NCI-H2081 treated with DMSO at 0.1 percent for 48 hours (cell line): Measurements from ENCODE around the gene RIBC1.
"Not testable (repeated sequence)": the region's sequence is repeated elsewhere in the genome, so short reads cannot be mapped to it uniquely, and the experiment has no call there.

Source experiments
- DNase-seq: peaks from one replicate; lab custom pipeline; 2025; lab: John Stamatoyannopoulos, UW

Gene RIBC1

DNA sequence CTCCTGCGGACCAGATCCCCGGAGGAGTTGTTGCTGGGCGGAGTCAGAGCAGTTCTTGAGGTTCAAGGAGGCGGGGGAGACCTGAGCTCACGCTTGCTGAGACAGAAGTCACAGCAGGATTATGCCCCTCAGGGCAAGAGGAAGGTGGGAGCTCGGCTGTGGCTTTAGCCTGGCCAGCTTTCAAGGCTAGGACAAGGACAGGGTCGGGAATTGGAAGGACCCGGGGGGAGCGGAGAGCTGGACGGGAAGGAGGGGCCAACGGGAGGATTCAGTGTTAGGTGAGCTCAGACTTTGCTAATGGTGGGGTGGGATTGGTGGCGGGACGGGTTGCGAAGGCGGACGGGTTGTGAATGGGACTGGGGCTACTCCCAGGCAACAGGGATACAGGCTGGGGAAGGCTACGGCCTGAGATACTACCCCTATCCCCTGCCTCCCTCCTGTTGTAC, at the start of gene RIBC1:
Gene RIBC1, plus strand, starts transcription at position 13 of the 446 bp plus-strand sequence. CDS start 3,404 bp downstream, outside the sequence.
- DNase-seq: no peak

DNA sequence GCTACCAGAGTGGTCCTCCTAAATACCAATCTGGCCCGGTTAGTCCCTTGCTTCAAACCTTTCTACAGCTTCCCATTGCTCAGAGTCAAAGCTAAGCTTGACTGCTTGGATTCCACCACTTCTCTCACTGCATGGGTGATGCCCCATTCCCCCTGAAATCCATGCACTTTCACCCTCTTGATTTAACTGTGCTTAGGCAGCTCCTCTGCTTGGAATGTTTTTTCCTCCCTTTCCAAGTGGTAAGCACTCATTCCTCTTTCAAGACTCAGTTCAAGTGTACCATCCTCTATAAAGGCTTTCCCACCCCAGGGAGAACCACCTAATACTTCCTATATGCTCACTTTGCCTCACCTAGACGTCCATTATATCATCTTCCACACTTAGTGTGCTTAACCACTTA, 49.4 kb upstream of the RIBC1 start:
- DNase-seq: no peak

DNA sequence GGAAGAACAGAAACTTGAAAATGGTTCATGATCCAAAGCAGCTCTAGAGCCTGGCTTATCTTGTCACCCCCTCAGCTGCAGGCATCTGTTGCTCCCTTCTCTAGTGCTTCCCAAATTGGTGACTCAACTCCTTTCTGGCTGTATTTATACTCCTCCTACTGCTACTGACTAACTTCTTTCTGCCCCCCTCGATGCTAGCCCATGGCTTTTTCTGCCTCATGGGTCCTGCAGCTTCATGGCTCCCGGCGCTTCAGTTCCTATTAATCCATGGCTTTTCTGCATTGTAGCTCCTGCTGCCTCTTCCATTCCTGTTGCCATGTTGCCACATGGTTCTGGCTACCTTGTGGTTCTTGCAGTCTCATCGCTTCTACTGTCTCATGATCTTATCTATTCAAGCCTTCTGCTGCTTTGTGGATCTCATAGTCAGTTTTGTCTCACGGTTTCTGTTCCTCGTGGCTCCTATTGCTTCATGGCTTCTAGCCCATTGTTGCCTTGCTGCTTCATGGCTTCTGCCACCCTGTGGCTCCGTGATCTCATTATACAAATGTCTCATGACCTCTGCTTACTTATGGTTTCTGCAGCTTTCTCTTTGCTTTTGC, 48.4 kb upstream of the RIBC1 start:
- no peak for DNase-seq

DNA sequence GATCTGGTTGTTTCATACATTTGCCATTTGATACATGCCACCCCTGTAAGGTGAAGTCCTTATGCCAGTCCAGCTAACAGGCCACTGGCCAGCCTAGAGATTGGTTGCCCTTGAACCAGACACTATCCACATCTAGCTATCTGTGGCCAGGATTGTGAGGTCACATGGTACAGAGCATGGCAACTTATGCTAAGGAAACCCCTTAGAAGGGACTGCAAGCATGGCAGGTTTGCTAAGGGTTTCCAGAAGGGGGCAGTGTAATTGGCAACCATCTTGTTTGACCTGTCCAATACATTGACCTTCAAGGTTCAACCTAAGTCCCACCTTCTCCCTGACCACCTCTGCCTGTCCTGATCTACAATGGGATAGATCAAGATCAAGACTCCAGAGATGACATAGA, 47.8 kb upstream of the RIBC1 start:
- no peak for DNase-seq

DNA sequence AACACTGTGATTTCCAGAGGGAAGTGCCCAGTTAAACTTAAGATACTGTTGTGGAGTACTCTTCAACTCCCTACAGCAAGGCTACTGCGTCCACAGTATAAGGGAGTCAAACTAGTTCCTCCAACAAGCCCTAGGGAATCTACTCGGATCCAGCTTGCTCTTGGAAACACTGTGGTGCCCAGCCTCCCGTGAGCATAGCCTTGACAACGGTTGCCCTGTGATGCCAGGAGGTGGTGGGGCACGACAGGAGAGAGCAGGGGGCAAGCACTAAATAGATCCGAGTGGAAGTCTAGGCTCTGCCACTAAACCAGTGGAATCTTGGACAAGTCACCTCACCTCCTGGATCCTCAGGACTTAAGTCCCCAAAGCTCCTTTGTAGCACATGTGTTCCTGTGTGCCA, 45.8 kb upstream of the RIBC1 start:
- DNase-seq: no peak

DNA sequence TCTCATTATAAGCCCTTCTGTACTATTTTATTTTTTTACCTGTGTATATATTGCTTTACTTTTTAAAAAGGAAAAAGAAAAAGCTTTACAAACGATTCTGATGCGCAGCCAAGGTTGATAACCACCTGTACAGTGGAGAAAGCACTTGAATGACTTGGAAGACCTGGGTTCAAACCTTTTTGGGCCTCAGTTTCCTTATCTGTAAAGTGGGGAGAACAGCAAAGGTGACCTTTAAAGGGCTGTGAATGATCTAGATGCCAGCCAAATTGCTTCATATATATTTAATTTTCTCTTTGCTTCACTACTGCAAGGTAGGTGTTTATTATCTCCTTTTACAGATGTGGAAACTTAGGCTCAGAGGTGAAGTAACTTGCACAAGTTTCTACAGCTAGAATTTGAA, 45.2 kb upstream of the RIBC1 start:
- DNase-seq: no peak

DNA sequence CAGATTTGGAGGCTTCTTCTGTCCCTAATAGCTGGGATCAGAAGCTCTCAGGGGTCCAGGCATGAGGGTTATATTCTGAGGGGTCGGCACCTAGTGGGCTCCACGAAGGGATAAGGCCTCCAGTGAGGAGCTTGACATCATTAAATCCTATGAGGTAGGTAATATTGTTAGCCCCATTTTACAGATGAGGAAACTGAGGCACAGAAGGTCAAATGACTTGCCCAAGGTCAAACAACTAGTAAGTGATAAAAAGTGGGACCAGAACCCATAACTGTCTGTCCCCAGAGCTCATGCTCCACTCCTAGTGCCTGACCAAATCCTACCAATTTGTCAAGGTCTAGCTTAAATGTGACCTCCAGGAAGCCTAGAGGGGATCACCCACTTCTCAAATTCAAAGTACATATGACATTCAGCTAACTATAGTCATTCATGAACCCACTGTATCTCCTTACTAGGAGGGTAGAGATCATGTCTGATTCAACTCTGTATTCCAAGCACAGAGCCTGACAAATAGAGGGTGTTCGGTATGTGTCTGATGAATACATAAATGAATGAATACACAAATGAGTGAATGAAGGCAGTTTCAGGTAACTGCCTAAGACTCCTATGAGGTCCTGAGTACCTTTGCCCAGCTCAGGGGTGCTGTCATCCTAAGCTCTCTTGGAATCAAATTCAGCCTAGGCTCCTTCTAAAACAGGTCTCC, 43.5 kb upstream of the RIBC1 start:
- no peak for DNase-seq

DNA sequence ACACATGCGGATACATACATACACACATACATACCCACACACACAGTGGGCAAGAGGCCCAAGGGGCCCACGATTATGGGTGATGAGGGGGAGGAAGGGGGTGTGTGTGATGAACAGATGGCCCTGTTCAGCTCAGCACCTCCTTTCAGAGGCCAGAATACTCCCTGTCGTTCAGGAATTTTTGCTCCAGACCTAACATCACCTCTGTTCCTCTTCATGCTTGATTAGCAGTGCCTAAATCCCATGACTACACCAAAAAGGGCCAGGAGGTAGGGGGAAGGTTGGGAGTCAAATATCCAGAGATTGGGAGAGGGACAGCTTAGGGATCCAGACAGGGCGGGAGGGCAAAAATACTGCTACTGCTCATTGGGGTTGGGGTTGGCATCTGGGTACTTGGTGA, 42.9 kb upstream of the RIBC1 start:
- no peak for DNase-seq

DNA sequence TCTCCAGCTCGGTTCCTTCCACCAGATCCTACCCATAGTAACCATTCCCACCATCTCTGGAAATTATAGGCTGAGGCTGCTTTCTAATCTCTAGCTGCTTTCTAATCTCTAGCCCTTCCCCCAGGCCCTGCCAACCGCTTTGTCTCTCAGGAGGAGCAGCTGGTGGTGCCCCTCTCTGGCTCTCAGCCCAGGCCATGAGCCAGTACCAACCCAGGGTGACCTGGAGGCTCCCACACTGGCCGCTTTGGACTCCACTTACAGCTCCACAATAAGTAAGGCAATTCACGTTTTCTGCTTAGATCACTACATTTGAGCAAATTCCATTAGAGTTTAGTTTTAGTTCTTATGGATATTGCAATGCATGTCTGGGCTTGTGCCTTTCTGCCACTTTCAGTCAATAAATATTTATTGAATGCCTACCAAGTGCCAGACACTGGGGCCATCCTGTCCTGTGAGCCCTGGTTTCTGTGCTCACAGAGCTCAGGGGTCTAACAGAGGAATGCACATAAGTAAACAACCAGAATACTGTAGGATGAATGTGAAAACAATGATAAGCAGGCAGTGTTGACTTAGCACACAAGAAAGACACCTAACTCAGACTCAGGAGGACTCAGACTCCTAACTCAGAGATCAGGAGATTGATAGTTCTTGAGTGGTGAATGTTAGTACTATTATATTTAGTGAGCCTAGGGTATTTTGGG, 39.1 kb upstream of the RIBC1 start:
- DNase-seq: no peak

DNA sequence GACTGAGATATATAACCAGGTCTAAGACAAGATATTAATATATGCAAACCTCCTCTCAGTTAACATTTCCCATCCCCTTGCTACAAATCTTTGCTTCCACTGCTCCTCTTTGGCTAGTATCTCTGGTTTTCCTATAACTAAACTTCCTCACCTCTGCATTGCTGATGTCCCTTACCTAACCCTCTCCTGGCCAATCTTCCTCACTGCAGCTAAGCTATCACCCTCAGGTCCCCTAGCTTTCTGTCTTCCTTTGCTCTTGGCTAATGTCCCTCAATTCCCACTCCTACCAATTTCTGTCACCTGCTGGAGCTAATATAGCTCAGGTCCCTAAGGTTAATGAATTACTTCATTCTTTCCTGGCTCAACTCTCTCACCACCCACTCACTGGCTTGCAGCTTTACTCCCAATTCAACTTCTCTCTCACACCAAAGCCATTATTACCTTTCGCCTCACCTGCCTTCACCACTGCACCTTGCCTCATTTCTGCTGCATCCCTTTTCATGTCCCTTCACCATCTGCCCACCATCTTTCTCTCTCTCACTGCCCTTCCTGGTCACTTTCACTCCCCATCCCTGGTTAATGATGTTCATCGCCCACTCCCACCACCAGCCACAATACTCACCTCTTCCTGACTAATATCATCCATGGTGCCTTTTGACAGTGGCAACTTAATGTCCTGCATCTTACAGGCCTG, 26.9 kb upstream of the RIBC1 start:
- DNase-seq: no peak

DNA sequence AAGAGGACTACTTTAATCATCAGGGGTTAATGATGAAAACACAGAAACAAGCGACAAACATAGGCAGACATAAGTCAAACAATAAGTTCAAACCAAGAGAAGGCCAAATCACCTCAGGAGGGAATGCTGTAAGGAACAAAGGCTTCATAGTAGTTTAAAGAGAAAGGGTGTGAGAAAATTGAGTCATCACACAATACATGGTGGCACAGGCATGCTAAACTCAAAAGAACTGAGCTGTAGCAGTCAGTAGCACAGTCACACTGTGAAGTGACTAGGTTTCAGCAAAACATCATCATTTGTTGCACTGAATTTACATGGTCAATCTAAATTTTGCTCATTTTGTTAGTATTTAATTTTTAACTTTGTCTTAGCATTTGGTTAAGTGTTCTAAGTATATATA, 24.5 kb upstream of the RIBC1 start:
- DNase-seq: no peak

DNA sequence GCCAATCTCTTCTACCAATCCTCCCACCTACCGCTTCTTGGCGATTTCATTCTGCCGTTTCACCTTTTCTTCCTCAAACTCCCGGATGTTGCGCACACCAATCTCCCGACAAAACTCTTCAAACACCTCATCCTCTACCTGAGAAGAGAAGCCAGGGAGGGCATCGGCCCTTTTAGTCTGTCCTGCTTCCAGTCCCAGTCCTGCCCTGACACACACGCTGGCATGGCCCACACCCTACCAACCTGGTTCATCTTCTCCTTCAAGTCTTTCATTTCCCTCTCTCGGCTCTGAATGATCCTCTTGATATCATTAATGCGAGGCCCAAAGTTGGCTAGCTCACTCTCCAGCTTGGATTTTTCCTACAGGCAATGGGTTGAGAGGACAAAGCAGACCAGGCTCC, 19.1 kb upstream of the RIBC1 start:
- no peak for DNase-seq

DNA sequence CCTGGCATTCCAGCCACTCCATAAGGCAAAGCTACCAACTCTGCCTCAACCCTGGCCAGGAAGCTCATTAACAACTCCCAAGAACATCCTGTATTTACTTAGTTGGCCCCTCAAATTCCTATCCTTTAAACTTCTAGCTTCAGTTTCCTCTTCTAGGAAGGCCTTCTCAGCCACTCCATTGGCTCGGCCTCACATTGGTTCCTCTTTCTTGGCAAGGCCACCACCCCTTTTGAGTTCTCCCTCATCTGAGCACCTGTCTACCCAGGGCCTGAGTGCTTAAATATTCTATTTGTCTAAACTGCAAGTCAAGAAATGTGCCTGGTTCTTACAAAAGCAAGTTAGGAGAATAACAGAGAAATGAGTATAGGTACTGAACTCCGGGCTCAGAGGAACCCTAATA, 10.2 kb upstream of the RIBC1 start:
- DNase-seq: no peak

DNA sequence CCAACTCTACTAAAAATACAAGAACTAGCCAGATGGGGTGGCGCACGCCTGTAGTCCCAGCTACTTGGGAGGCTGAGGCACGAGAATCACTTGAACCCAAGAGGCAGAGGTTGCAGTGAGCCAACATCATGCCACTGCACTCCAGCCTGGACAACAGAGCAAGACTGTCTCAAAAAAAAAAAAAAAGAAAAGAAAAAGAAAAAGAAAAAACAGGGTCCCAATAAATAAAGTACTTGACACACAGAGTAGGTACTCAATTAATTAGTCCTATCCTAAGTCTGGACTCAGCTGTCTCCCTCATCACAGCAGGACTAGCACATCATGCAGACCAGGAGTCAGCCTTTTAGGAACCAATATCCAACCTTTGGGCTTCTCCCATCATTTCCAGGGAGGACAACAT, 2.3 kb upstream of the RIBC1 start:
- not testable (repeated sequence) for DNase-seq

DNA sequence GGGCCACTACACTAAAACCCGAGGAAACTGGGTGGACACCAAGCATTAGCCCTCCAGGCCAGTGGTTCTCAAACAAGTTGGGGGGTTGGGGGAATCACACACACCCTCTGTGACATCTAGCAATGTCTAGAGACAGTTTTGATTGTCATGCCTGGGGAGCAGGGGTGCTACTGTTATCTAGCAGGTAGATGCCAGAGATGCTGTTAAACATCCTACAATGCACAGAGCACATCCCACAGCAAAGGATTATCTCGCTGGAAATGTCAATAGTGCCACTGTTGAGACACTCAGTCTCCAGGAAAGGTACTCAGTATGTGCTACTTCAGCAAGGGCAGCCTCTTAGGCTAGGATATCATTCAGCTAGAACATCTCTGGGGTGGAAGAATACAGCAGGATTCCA, 1.5 kb upstream of the RIBC1 start:
- DNase-seq: no peak

DNA sequence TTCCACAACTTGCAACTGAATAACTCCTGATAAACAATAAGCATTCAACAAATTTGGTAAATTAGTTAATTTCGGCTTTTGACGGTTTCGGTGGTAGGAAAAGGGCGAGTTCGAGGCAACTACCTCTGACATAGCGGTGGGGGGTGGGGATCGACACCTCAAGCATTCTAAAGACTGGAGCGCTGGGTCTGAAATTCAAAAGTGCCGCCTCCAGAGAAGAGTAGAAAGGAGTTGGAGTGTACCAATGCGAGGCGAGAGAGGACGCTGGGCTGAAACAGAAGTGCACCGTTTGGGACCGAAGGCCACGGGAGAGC, 944 bp upstream of the RIBC1 start:
- no peak for DNase-seq

DNA sequence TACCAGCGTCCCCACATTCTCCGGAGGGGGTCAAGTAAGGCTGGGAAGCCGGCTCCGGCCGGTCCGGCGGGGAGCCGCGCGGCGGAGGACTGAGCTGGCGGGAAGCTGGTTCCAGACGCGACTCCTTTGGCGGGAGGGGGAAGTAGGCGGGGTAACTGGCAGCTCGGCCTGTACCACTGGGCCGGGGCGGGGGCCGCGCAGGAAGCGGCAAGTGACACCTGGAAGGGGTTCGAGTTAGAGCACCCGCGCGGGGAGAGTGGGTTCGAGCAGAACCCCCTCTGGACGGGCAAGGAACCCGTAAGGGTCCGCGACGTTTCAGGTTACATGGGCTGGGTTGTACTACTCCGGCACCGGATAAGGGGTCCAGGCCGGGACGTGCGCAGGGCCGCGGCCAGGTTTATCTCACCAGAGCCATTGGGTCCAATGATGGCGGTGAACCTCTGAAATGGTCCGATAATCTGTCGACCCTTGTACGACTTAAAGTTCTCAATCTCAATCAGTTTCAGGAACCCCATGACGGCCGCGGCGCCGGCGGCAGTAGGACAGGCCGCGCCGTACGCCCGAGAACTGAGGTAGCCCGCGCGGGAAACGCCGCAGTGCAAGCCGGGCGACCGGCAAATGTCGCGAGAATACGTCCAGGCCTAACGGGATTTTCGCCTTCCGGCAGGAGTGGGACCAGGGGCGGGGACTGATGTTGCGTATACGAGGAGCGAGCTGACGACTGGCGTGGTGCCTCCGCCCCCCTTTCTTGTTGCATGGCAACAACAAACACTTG, 400 bp upstream of the RIBC1 start, which contains the start of gene SMC1A:
Gene SMC1A, minus strand, starts transcription at position 569 of the 775 bp plus-strand sequence. Its CDS starts 54 bp downstream, at position 515.
- DNase-seq: peak; percentile 83

DNA sequence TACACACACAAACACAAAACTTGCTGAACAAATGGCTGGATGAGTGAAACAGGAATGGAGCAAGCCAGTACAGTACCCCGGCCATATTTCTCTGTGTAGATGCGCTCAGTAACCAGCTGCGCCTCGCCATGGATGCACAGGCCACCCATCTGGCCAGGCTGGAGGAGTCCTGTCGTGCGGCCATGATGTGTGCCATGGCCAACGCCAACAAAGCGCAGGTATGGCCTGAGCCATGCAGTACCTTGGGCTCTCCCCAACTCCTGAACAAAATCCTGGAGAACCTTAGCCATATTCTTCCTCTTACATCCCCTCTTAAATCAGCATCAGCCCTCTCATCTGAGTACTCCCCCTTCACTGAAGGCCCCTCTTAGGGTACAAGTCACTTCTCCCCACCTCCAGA, 7.1 kb downstream of the RIBC1 start:
- no peak for DNase-seq

DNA sequence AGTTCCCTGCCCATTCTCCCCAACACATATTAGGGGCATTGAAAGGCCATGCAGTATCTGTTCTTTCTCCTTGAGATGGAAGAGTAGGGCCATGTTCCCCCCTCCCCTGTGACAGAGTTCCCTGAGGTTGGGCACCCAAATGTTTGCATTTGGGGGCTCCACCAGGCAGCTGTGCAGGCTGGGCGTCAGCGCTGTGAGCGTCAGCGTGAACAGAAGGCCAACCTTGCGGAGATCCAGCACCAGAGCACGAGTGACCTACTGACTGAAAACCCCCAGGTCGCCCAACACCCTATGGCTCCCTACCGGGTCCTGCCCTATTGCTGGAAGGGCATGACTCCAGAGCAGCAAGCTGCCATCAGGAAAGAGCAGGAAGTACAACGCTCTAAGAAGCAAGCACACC, 7.6 kb downstream of the RIBC1 start:
- DNase-seq: no peak

DNA sequence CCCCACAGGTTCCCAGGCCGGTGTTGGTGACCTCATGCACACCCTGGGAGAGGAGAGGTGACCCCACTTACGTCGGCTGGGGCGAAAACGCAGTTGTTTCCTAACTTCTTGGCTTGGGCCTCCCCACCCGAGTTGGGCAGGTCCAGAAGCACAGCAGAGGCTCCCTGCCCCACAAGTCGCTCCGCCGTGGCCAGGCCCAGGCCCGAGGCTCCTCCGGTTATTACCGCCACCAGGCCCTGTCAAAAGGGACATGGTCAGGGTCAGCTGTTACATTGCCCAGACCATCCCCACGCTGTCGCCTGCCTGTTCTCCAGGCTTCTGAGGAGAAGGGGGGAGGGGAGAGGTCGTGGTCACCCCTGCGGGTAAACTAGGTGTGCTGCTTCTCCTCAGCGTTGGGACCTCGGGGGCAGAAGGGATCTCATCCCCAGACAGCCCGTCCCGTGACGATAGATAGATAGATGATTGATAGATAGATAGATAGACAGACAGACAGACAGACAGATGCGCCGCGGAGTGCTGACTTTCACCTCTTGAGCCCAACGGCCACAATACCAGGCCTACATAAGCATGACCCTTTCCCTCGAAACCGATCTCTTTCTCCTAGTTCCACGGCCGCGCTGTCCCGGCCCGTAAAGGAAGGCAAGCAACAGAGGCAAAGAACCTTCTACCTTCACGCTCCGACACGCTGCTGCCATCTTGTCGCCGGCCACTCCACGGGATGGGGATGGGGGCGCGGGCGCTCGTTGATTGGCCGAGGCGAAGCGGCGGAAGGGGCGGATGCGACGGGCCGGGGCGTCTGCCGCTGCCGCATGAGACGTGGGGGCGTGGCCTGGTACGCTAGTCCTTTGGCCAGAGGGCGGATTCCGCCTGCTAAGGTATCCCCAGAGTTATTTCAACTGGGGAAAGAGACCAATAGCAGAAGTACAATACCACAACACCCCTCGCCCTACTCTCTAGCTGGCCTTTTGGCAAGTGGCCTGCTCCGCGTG, 11.3 kb downstream of the RIBC1 start, which contains the start of gene HSD17B10:
Gene HSD17B10, minus strand, starts transcription at position 720 of the 989 bp plus-strand sequence. Its CDS starts 25 bp downstream, at position 695.
- DNase-seq: no peak

DNA sequence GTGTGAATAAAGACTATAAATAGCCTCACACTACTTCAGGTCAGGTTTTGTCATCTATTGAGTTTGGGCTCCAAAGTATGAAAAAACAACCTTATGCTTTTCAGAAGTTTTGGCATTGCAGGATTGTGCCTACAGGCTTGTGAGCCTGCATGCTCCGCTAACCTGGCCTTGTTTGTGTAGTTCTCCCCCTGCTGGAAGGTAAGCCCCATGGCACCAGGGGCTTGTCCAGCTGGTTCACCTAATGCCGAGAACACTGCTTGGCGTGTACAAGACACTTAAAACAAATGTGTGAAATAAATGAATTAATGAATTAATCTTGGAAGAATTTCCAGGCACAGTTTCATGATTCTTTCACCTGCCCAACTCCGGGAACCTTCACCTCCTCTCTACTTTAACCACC, 13.3 kb downstream of the RIBC1 start:
- no peak for DNase-seq
